Mucosa of rectum (tissue), 2 donors: ENCODE measurements around the gene CHD5.
"Not testable (repeated sequence)": the region's sequence is repeated elsewhere in the genome, so short reads cannot be mapped to it uniquely, and the experiment has no call there.

Experiments used
- H3K27ac ChIP-seq, 2 donors: one replicate each; pipeline ENCODE4 v1.7.0; 2013; ENCODE audit warnings: inconsistent platforms in 2 of 2, low read depth in 2 of 2, low read length in 2 of 2
- H3K27me3 ChIP-seq, 2 donors: one replicate each; pipeline ENCODE4 v1.7.0; 2013; ENCODE audit warnings: low read length in 2 of 2; ENCODE audit not compliant: control insufficient read depth in 2 of 2, insufficient read depth in 2 of 2
- H3K36me3 ChIP-seq, 2 donors: one replicate each; pipeline ENCODE4 v1.7.0; 2013; ENCODE audit warnings: low read length in 2 of 2; ENCODE audit not compliant: control insufficient read depth in 2 of 2, insufficient read depth in 2 of 2
- H3K4me1 ChIP-seq, 2 donors: one replicate each; pipeline ENCODE4 v1.7.0; 2013; ENCODE audit warnings: low read length in 2 of 2, mild to moderate bottlenecking in 1 of 2; ENCODE audit not compliant: control insufficient read depth in 2 of 2, insufficient read depth in 2 of 2
- H3K4me3 ChIP-seq, 2 donors: one replicate each; pipeline ENCODE4 v1.7.0; 2013; ENCODE audit warnings: low read length in 2 of 2
- H3K9ac ChIP-seq, 2 donors: one replicate each; pipeline ENCODE4 v1.7.0; 2013; ENCODE audit warnings: low read length in 2 of 2, low read depth in 1 of 2, mild to moderate bottlenecking in 1 of 2
- H3K9me3 ChIP-seq, 2 donors: one replicate each; pipeline ENCODE4 v1.7.0; 2013; ENCODE audit warnings: low read length in 2 of 2; ENCODE audit not compliant: control insufficient read depth in 2 of 2
- donor health status: healthy.
- donor health status: Normal muscosa, but diverticular disease.

CHD5 gene

DNA sequence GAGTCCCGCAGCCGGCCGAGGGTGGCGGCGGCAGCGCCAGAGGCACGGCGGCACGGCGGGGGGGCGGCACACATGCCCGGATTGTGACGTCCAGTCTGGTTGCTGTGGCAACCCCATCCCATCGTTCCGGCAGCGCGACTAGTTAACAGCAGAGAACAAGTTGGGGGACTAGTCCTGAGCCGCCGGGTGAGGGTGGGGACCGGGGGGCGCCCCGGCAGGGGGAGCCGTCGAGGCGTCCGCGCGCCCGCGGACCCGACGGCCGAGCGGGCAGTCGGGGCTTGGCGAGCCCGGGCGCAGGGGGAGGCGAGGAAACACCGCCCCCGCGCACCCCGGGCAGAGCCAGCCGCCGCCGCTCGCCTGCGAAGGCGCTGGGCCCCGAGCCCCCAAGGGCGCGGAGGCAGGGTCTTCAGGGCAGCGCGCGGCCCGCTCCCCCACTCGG lies at the start of gene CHD5:
CHD5 (minus strand) TSS at position 54 of the 439 bp plus-strand sequence. CDS start 298 bp downstream, outside the sequence.
- no peak within 1 kb of the TSS for H3K9ac ChIP-seq
- no peak within 1 kb of the TSS for H3K4me3 ChIP-seq
- H3K4me1 ChIP-seq: no peaks in the 10 kb centered on the region
- H3K27ac ChIP-seq: no peak within 1 kb of the TSS
- peaks cover 31 to 38% of the 10 kb centered on the region in 2 donors for H3K27me3 ChIP-seq
- peaks cover 3 to 7% of the 10 kb centered on the region in 2 donors for H3K36me3 ChIP-seq
- H3K9me3 ChIP-seq: no peaks in the 10 kb centered on the region

GRCh38 chr1:6225651-6226050 lies 45.5 kb upstream of the CHD5 start:
- Histone ChIP-seq H3K27me3 (no peaks in the 10 kb centered on the region), H3K4me1 (no peaks in the 10 kb centered on the region), H3K9ac (no peak overlapping the region), H3K27ac (no peak overlapping the region), H3K4me3 (no peak overlapping the region), H3K36me3 (peaks cover 38 to 51% of the 10 kb centered on the region in 2 donors), H3K9me3 (no peaks in the 10 kb centered on the region)

- Histone ChIP-seq H3K27me3 (no peaks in the 10 kb centered on the region), H3K9me3 (no peaks in the 10 kb centered on the region), H3K4me1 (no peaks in the 10 kb centered on the region), H3K27ac (no peak overlapping the region), H3K4me3 (no peak overlapping the region), H3K36me3 (peaks cover 38 to 52% of the 10 kb centered on the region in 2 donors), H3K9ac (no peak overlapping the region)
Measured at GRCh38 chr1:6224718-6225117, 44.6 kb upstream of the CHD5 start.

DNA sequence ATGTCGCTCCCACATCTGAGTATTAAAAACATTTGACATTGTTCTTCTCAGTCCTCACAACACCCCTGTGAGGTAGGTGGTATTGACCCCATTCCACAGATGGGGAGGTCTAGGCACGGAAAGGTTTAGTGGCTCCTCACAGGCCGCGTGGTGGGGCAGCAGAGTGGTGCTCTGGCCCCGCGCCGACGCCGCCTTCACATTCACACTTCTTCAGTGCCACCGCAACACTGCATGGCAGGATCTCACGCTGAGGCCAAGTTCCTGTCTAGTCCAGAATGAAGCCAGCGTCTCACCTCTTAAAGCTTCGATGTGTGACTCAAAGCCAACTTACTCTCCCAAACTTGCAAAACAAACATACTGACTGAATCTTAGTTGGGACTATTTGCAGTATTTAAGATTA lies 43.5 kb upstream of the CHD5 start:
- Histone ChIP-seq H3K27me3 (no peaks in the 10 kb centered on the region), H3K4me3 (no peak overlapping the region), H3K27ac (no peak overlapping the region), H3K36me3 (peaks cover 38 to 49% of the 10 kb centered on the region in 2 donors), H3K9ac (no peak overlapping the region), H3K9me3 (no peaks in the 10 kb centered on the region), H3K4me1 (no peaks in the 10 kb centered on the region)

- Histone ChIP-seq H3K36me3 (peaks cover 35 to 46% of the 10 kb centered on the region in 2 donors), H3K9me3 (no peaks in the 10 kb centered on the region), H3K27ac (no peak overlapping the region), H3K4me3 (no peak overlapping the region), H3K9ac (no peak overlapping the region), H3K27me3 (no peaks in the 10 kb centered on the region), H3K4me1 (no peaks in the 10 kb centered on the region)
Measured at GRCh38 chr1:6222636-6223035, 42.5 kb upstream of the CHD5 start.

- Histone ChIP-seq H3K4me1 (no peaks in the 10 kb centered on the region), H3K4me3 (no peak overlapping the region), H3K9ac (no peak overlapping the region), H3K9me3 (no peaks in the 10 kb centered on the region), H3K36me3 (peaks cover 27 to 38% of the 10 kb centered on the region in 2 donors), H3K27me3 (no peaks in the 10 kb centered on the region), H3K27ac (no peak overlapping the region)
Measured at GRCh38 chr1:6221210-6221784, 41.2 kb upstream of the CHD5 start.

DNA sequence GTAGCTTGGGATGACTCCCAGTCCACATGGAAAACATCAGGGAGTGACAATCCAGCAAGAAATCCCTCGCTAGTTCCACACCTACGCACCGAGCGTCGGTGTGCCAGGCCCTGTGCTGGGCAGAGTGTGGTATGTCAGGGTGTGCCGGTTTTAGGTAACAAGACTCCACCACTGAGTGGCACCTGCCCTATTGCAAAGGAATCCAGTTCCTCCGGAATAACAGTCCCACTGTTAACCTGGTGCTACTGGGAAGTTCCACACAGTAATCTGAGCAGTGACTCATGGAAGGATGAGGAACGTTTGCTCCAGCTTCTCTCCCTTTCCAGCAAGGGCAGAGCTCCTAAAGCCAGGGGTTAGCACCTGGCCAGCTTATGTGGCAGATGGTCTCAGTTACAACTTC lies 40.1 kb upstream of the CHD5 start:
- Histone ChIP-seq H3K4me1 (no peaks in the 10 kb centered on the region), H3K27ac (no peak overlapping the region), H3K27me3 (no peaks in the 10 kb centered on the region), H3K9ac (no peak overlapping the region), H3K4me3 (no peak overlapping the region), H3K9me3 (no peaks in the 10 kb centered on the region), H3K36me3 (peaks cover 17 to 30% of the 10 kb centered on the region in 2 donors)

DNA sequence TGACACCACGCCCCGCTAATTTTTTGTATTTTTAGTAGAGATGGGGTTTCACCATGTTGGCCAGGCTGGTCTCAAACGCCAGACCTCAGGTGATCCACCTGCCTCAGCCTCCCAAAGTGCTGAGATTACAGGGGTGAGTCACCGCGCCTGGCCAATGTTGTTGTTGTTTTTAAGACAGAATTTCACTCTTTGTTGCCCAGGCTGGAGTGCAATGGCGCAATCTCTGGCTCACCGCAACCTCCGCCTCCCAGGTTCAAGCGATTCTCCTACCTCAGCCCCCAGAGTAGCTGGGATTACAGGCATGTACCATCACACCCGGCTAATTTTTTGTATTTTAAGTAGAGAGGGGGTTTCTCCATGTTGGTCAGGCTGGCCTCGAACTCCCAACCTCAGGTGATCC lies 39.5 kb upstream of the CHD5 start:
- not testable (repeated sequence) for H3K27ac ChIP-seq, H3K4me1 ChIP-seq, H3K9me3 ChIP-seq, H3K4me3 ChIP-seq, H3K9ac ChIP-seq, H3K27me3 ChIP-seq
- H3K36me3 ChIP-seq: peaks cover 11 to 24% of the 10 kb centered on the region in 2 donors

DNA sequence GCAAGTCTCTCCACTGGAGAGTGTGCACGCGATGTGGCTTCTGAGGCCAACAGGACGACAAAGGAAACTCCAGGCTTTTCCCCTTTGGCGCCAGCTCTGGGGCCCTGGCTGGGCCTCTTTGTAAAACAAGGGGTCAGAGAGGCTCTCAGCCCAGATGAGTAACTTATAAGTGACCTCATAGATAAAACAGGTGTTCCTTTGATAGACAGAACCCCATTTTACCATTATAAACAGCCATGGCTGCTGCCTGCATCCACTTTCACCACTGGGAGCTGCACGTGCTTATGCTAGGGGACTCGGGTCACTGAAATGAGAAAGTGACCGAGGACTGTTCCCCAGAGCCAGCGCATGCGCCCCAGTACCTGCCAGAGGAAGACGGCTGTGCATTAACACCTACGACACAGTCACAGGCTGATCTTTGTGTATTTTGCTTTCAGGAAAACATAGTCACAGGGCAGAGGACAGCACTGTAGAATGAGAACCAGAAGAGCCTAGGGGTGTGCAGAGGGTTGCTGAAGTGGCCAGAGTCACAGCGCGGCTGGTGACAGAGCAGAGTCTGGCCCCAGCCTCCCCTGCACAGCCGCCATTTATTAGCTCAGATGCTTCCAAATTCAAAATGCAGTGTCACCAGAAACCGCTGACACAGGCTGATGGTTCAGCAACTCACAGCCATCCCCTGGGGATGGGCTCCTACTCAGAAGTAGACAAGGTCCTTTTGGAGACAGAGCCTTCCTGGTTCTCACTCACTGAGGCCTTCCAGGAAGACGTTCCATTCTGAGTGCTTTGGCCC lies 38.4 kb upstream of the CHD5 start:
- Histone ChIP-seq H3K9ac (no peak overlapping the region), H3K4me1 (no peaks in the 10 kb centered on the region), H3K27ac (no peak overlapping the region), H3K36me3 (peaks cover 2 to 13% of the 10 kb centered on the region in 2 donors), H3K9me3 (no peaks in the 10 kb centered on the region), H3K4me3 (no peak overlapping the region), H3K27me3 (no peaks in the 10 kb centered on the region)

- H3K27ac ChIP-seq: no peak overlapping the region
- no peaks in the 10 kb centered on the region for H3K9me3 ChIP-seq
- H3K4me1 ChIP-seq: peaks cover 0 to 11% of the 10 kb centered on the region in 2 donors
- no peaks in the 10 kb centered on the region for H3K27me3 ChIP-seq
- no peak overlapping the region for H3K4me3 ChIP-seq
- no peaks in the 10 kb centered on the region for H3K36me3 ChIP-seq
- no peak overlapping the region for H3K9ac ChIP-seq
Measured at GRCh38 chr1:6212193-6212959, 32.3 kb upstream of the CHD5 start.
